Calu3 (cell line): ENCODE data around the gene TMPRSS11E. TPM values are rescaled to one million over a fixed set of nuclear protein-coding genes. Genes with fewer than 3 reads are reported as not detected.
"Not testable (repeated sequence)": the region's sequence is repeated elsewhere in the genome, so short reads cannot be mapped to it uniquely, and the experiment has no call there.

Experiments used
- Bru-seq: library from RNA; stranded (reverse); fragments of 400-500 nt; gene quantifications from one replicate; lab custom pipeline; 2021; lab: Mats Ljungman, UMichigan
- BruChase-seq, 2 experiments: library from RNA; stranded (reverse); fragments of 400-500 nt; gene quantifications; one replicate each; lab custom pipeline; 2021; lab: Mats Ljungman, UMichigan
- BruUV-seq: library from RNA; stranded (reverse); fragments of 400-500 nt; replicated peaks from 2 replicates; lab custom pipeline; 2021; lab: Mats Ljungman, UMichigan
- CTCF ChIA-PET: fragments of 300-600 bp; sonication (Branson Sonifier 250); formaldehyde crosslinking; loops from one replicate; lab custom pipeline; 2022; ENCODE audit warnings: antibody characterized with exemption; lab: Charles Lee
- DNase-seq: peaks from one replicate; pipeline ENCODE4 v3.0.0; 2022
- H3K27ac Mint-ChIP-seq: one replicate; pipeline ENCODE4 v1.8.0; 2022; ENCODE audit warnings: mixed read lengths; ENCODE audit not compliant: unreplicated experiment
- H3K27me3 Mint-ChIP-seq: one replicate; pipeline ENCODE4 v1.8.0; 2022; ENCODE audit warnings: mixed read lengths; ENCODE audit not compliant: unreplicated experiment
- H3K36me3 Mint-ChIP-seq: one replicate; pipeline ENCODE4 v1.8.0; 2022; ENCODE audit warnings: mild to moderate bottlenecking, moderate library complexity, mixed read lengths; ENCODE audit not compliant: insufficient read depth, unreplicated experiment
- H3K4me1 Mint-ChIP-seq: one replicate; pipeline ENCODE4 v1.8.0; 2022; ENCODE audit warnings: mild to moderate bottlenecking, low read depth, mixed read lengths; ENCODE audit not compliant: unreplicated experiment
- H3K4me3 Mint-ChIP-seq: one replicate; pipeline ENCODE4 v1.8.0; 2022; ENCODE audit warnings: mild to moderate bottlenecking, low read depth, moderate library complexity, mixed read lengths; ENCODE audit not compliant: unreplicated experiment
- H3K9me3 Mint-ChIP-seq: one replicate; pipeline ENCODE4 v1.8.0; 2022; ENCODE audit warnings: low read depth, mixed read lengths; ENCODE audit not compliant: unreplicated experiment
- intact Hi-C: fragments of 100-400 bp; cut with micrococcal nuclease; formaldehyde crosslinking; loops from one replicate; pipeline ENCODE4 v1.10.0; 2022; ENCODE audit not compliant: unreplicated experiment
- long read RNA-seq: library from polyadenylated mRNA; stranded (forward); transcript quantifications from one replicate; pipeline ENCODE4 v2.0.0, GENCODE V29; 2022
- total RNA-seq: library from RNA; stranded (reverse); gene quantifications from 2 replicates; pipeline ENCODE4 v1.2.3, GENCODE V29; 2022
- TF ChIP-seq, protein P1 (sequence below): fragments of 200-600 bp; IDR thresholded peaks from one replicate; pipeline ENCODE4 v1.8.0; 2022; ENCODE audit warnings: antibody characterized with exemption; ENCODE audit not compliant: unreplicated experiment

Gene TMPRSS11E, protein sequence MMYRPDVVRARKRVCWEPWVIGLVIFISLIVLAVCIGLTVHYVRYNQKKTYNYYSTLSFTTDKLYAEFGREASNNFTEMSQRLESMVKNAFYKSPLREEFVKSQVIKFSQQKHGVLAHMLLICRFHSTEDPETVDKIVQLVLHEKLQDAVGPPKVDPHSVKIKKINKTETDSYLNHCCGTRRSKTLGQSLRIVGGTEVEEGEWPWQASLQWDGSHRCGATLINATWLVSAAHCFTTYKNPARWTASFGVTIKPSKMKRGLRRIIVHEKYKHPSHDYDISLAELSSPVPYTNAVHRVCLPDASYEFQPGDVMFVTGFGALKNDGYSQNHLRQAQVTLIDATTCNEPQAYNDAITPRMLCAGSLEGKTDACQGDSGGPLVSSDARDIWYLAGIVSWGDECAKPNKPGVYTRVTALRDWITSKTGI
- total RNA-seq (not detected in 2 replicates), Bru-seq, nascent RNA (percentile 8 among the genes with signal in this experiment), BruChase-seq, experiment 1, labeled RNA remaining after a 6-hour chase (percentile 9 among the genes with signal in this experiment), BruChase-seq, experiment 2, labeled RNA remaining after a 2-hour chase (percentile 5 among the genes with signal in this experiment)
- long read RNA-seq = 0 reads

DNA sequence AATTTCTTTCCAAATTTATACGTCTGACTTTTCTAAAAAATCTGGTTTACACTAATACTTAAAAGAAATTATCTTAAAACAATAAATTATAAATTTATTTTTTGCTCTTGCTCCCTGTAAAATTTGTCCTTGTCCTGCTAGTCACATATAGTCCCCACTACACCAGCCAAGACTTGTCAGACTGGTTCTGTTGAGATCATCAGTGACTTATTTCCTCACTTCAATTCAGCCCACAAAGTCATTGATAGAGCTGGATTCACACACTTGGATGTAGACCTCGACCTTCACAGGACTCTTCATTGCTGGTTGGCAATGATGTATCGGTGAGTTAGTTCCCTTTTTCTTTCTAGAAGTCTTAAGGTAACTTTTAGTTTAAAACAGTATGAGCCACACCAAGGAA, at the start of gene TMPRSS11E:
Gene TMPRSS11E (plus strand): TSS at position 263 of the 400 bp plus-strand sequence. CDS start 50 bp downstream, at position 313.
- intact Hi-C loops = no loop called here
- no peak within 1 kb of the TSS for H3K4me3 Mint-ChIP-seq
- H3K36me3 Mint-ChIP-seq = peaks cover 6% of the 10 kb centered on the region
- peaks cover 16% of the 10 kb centered on the region for H3K4me1 Mint-ChIP-seq
- TF ChIP-seq, protein P1, sequence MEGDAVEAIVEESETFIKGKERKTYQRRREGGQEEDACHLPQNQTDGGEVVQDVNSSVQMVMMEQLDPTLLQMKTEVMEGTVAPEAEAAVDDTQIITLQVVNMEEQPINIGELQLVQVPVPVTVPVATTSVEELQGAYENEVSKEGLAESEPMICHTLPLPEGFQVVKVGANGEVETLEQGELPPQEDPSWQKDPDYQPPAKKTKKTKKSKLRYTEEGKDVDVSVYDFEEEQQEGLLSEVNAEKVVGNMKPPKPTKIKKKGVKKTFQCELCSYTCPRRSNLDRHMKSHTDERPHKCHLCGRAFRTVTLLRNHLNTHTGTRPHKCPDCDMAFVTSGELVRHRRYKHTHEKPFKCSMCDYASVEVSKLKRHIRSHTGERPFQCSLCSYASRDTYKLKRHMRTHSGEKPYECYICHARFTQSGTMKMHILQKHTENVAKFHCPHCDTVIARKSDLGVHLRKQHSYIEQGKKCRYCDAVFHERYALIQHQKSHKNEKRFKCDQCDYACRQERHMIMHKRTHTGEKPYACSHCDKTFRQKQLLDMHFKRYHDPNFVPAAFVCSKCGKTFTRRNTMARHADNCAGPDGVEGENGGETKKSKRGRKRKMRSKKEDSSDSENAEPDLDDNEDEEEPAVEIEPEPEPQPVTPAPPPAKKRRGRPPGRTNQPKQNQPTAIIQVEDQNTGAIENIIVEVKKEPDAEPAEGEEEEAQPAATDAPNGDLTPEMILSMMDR = no peak
- H3K27ac Mint-ChIP-seq = no peak within 1 kb of the TSS
- BruUV-seq = no TSS peak
- DNase-seq = peak; percentile 27
- H3K9me3 Mint-ChIP-seq = no peaks in the 10 kb centered on the region
- H3K27me3 Mint-ChIP-seq = no peaks in the 10 kb centered on the region
- CTCF ChIA-PET = no interaction called here

DNA sequence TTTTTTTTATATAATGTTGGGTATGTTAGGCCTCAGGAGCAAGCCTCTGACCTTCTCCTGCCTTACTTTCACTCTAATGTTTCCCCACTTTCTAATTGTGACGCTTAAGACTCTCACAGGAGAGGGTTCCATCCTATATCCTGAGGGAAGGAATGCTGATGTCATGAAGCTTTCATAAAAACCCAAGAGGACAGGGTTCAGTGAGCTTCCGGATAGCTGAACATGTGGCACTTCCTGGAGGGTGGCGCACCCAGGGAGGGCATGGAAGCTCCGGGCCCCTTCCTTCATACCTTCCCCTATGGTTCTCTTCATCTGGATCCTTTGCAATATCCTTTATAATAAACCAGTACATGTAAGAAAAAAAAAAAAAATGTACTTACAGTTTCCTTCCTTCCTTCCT, 48.0 kb upstream of the TMPRSS11E start:
- no peaks in the 10 kb centered on the region for H3K4me1 Mint-ChIP-seq
- DNase-seq = no peak
- H3K27ac Mint-ChIP-seq = no peak overlapping the region
- H3K9me3 Mint-ChIP-seq = no peaks in the 10 kb centered on the region
- CTCF ChIA-PET = no interaction called here
- no peaks in the 10 kb centered on the region for H3K27me3 Mint-ChIP-seq
- TF ChIP-seq, protein P1 = no peak
- H3K4me3 Mint-ChIP-seq = no peak overlapping the region
- BruUV-seq = no TSS peak
- H3K36me3 Mint-ChIP-seq = no peaks in the 10 kb centered on the region
- intact Hi-C loops = no loop called here

DNA sequence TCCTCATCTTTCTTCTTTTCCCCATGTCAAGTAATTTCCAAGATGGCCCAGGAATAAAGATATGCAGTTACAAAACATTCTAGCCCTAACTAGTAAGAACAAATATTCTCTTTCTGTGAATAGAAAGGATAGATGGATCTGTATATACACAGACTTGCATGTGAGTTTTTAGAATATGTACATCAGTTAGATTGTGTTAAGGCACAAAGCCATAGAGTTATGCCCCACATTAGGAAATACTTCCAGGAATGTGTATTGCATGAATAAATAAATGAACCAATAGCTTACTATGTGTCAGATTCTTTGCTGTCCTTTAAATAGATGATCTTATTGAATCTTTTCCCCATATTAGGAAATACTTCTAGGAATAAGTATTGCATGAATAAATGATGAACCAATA, 46.0 kb upstream of the TMPRSS11E start:
- H3K27me3 Mint-ChIP-seq = no peaks in the 10 kb centered on the region
- CTCF ChIA-PET = no interaction called here
- no peak overlapping the region for H3K4me3 Mint-ChIP-seq
- intact Hi-C loops = no loop called here
- DNase-seq = no peak
- no peak overlapping the region for H3K27ac Mint-ChIP-seq
- BruUV-seq = no TSS peak
- H3K9me3 Mint-ChIP-seq = no peaks in the 10 kb centered on the region
- no peaks in the 10 kb centered on the region for H3K36me3 Mint-ChIP-seq
- H3K4me1 Mint-ChIP-seq = no peaks in the 10 kb centered on the region
- TF ChIP-seq, protein P1 = no peak

DNA sequence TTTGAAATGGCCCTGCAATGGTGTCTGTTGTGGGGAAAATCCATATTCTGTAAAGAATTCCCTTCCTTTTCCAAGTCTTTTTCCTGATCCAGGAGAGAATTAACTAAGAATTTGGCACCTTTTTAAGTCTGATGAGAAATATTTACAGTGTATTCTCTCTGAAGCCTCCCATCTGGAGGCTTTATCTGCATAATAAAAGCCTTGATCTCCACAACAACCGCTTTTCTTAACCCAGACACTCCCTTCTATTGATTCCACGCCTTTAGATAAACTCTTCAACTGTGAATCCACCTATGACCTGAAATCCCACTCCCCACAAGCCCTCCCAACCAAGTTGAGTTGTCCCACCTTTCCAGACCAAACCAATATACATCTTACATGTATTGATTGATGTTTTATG, 43.1 kb upstream of the TMPRSS11E start:
- no peak overlapping the region for H3K4me3 Mint-ChIP-seq
- H3K9me3 Mint-ChIP-seq = no peaks in the 10 kb centered on the region
- H3K4me1 Mint-ChIP-seq = no peaks in the 10 kb centered on the region
- DNase-seq = no peak
- TF ChIP-seq, protein P1 = no peak
- H3K36me3 Mint-ChIP-seq = no peaks in the 10 kb centered on the region
- H3K27me3 Mint-ChIP-seq = no peaks in the 10 kb centered on the region
- no peak overlapping the region for H3K27ac Mint-ChIP-seq
- CTCF ChIA-PET = no interaction called here
- BruUV-seq = no TSS peak
- intact Hi-C loops = no loop called here

DNA sequence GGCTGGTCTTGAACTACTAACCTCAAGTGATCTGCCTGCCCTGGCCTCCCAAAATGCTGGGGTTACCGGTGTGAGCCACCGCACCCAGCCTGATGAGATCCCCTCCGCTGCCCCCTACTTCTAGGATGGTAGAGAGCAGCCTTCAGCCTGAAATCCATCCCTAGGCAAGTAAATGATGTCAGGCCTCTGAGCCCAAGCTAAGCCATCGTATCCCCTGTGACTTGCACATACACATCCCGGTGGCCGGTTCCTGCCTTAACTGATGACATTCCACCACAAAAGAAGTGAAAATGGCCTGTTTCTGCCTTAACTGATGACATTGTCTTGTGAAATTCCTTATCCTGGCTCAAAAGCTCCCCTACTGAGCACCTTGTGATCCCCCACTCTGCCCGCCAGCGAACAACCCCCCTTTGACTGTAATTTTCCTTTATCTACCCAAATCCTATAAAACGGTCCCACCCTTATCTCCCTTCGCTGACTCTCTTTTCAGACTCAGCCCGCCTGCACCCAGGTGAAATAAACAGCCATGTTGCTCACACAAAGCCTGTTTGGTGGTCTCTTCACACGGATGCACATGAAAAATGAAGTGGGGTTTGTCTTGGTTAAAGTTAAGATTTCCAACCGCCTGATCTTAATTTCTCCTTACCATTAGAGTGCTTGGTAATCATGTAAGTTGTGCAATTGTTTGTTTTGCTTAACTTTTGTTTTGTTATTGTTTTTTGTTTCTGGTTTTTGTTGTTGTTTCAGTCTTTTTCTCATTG, 41.4 kb upstream of the TMPRSS11E start:
- BruUV-seq, intact Hi-C loops, H3K27me3 Mint-ChIP-seq, H3K9me3 Mint-ChIP-seq, H3K4me1 Mint-ChIP-seq, H3K27ac Mint-ChIP-seq, DNase-seq, H3K36me3 Mint-ChIP-seq, CTCF ChIA-PET, H3K4me3 Mint-ChIP-seq: not testable (repeated sequence)
